ENCODE measurements around the gene C1QTNF3.

GRCh38 chr5:34035756-34036155 is 7.3 kb downstream of the C1QTNF3 start:
- no peak for TF ChIP-seq POLR2AphosphoS5 (IDR thresholded peaks at IDR 0.05)
- no peak for TF ChIP-seq CTCF (IDR thresholded peaks at IDR 0.05)
- TF ChIP-seq POLR2A (IDR thresholded peaks at IDR 0.05): no peak
